IMR-90 (cell line): ENCODE data around the gene SERPINB4. TPM values are rescaled to one million over a fixed set of nuclear protein-coding genes. Genes with fewer than 3 reads are reported as not detected.

Experiments
- ATAC-seq: fragments of 200-7000 bp; cut with Tn5 transposase; 2 replicates; pipeline ENCODE4 v1.9.1; 2020; ENCODE audit warnings: low read depth, mild to moderate bottlenecking, moderate library complexity
- BruUV-seq: library from RNA; stranded (reverse); fragments of 400-500 nt; replicated peaks from 2 replicates; lab custom pipeline; 2021; lab: Mats Ljungman, UMichigan
- CTCF ChIA-PET: fragments of 300-600 bp; formaldehyde crosslinking; extraction: SDS; loops from one replicate; lab custom pipeline; 2021; ENCODE audit warnings: antibody characterized with exemption; lab: Yijun Ruan, JAX
- POLR2A ChIA-PET: fragments of 300-600 bp; sonication (Branson Sonifier 250); formaldehyde crosslinking; loops from one replicate; lab custom pipeline; 2022; ENCODE audit warnings: antibody characterized with exemption; ENCODE audit not compliant: unreplicated experiment; lab: Charles Lee
- DNase-seq: peaks from one replicate; pipeline ENCODE4 v3.0.0; 2013
- H2AFZ ChIP-seq: replicated peaks from 2 replicates; pipeline ENCODE3; 2013; ENCODE audit warnings: low read length, mild to moderate bottlenecking; ENCODE audit not compliant: poor library complexity
- H2AK5ac ChIP-seq: 2 replicates; pipeline ENCODE4 v1.6.1; 2013; ENCODE audit warnings: low read depth, low read length, inconsistent platforms
- H2AK9ac ChIP-seq: replicated peaks from 2 replicates; pipeline ENCODE3; 2013; ENCODE audit warnings: mild to moderate bottlenecking, low read depth, low read length, moderate library complexity; ENCODE audit not compliant: poor library complexity
- H2BK120ac ChIP-seq: 2 replicates; pipeline ENCODE4 v1.6.1; 2013; ENCODE audit warnings: low read depth, low read length, inconsistent platforms
- H2BK15ac ChIP-seq: 3 replicates; pipeline ENCODE4 v1.6.1; 2013; ENCODE audit warnings: low read depth, low read length, inconsistent platforms
- H2BK20ac ChIP-seq: 2 replicates; pipeline ENCODE4 v1.6.1; 2013; ENCODE audit warnings: low read depth, mild to moderate bottlenecking, inconsistent platforms, low read length, moderate library complexity
- H2BK5ac ChIP-seq: 2 replicates; pipeline ENCODE4 v1.6.1; 2013; ENCODE audit warnings: mild to moderate bottlenecking, low read depth, low read length, inconsistent platforms; ENCODE audit not compliant: poor library complexity, severe bottlenecking
- H3K14ac ChIP-seq: replicated peaks from 2 replicates; pipeline ENCODE4 v1.6.1; 2013; ENCODE audit warnings: low read depth, low read length, inconsistent platforms
- H3K18ac ChIP-seq: 2 replicates; pipeline ENCODE4 v1.6.1; 2013; ENCODE audit warnings: low read depth, low read length, control low read depth
- H3K23ac ChIP-seq: 2 replicates; pipeline ENCODE4 v1.6.1; 2013; ENCODE audit warnings: low read depth, low read length, inconsistent platforms
- H3K27ac ChIP-seq: 2 replicates; pipeline ENCODE4 v1.5.1; 2013; ENCODE audit warnings: mild to moderate bottlenecking, control low read depth, low read length; ENCODE audit not compliant: insufficient read depth
- H3K27me3 ChIP-seq: 2 replicates; pipeline ENCODE4 v1.6.1; 2013; ENCODE audit warnings: low read length; ENCODE audit not compliant: control insufficient read depth, insufficient read depth
- H3K36me3 ChIP-seq: 2 replicates; pipeline ENCODE4 v1.6.1; 2013; ENCODE audit warnings: low read length, mixed read lengths; ENCODE audit not compliant: control insufficient read depth, insufficient read depth
- H3K4ac ChIP-seq: 2 replicates; pipeline ENCODE4 v1.6.1; 2013; ENCODE audit warnings: low read depth, low read length, inconsistent platforms
- H3K4me1 ChIP-seq: 2 replicates; pipeline ENCODE4 v1.6.1; 2013; ENCODE audit warnings: low read length, mixed read lengths; ENCODE audit not compliant: control insufficient read depth, insufficient read depth
- H3K4me2 ChIP-seq: 2 replicates; pipeline ENCODE4 v1.6.1; 2013; ENCODE audit warnings: low read depth, mild to moderate bottlenecking, control low read depth, low read length, moderate library complexity
- H3K4me3 ChIP-seq: 2 replicates; pipeline ENCODE4 v1.5.1; 2013; ENCODE audit warnings: low read depth, mild to moderate bottlenecking, control low read depth, low read length, moderate library complexity; ENCODE audit not compliant: insufficient read depth
- H3K56ac ChIP-seq: 2 replicates; pipeline ENCODE4 v1.6.1; 2013; ENCODE audit warnings: low read length, inconsistent platforms; ENCODE audit not compliant: insufficient read depth; ENCODE audit errors: extremely low read depth
- H3K79me1 ChIP-seq, 2 experiments: 2 replicates each; pipeline ENCODE4 v1.6.1; 2013; ENCODE audit warnings: low read length in 2 of 2, inconsistent platforms in 1 of 2, low read depth in 1 of 2
- H3K9ac ChIP-seq: 2 replicates; pipeline ENCODE4 v1.6.1; 2013; ENCODE audit warnings: low read depth, low read length, control low read depth
- H3K9me1 ChIP-seq: 2 replicates; pipeline ENCODE4 v1.6.1; 2013; ENCODE audit warnings: low read length, inconsistent platforms; ENCODE audit not compliant: insufficient read depth
- H3K9me3 ChIP-seq: 2 replicates; pipeline ENCODE4 v1.6.1; 2013; ENCODE audit warnings: low read length; ENCODE audit not compliant: control insufficient read depth, insufficient read depth
- H4K20me1 ChIP-seq: 2 replicates; pipeline ENCODE4 v1.6.1; 2013; ENCODE audit warnings: low read length, inconsistent platforms; ENCODE audit not compliant: insufficient read depth
- H4K5ac ChIP-seq: 2 replicates; pipeline ENCODE4 v1.6.1; 2013; ENCODE audit warnings: mild to moderate bottlenecking, low read depth, low read length, control low read depth
- H4K8ac ChIP-seq, 2 experiments: 2 replicates each; pipeline ENCODE4 v1.6.1; 2013; ENCODE audit warnings: low read depth in 2 of 2, low read length in 2 of 2, control low read depth in 1 of 2, inconsistent platforms in 1 of 2
- H4K91ac ChIP-seq: 2 replicates; pipeline ENCODE4 v1.6.1; 2013; ENCODE audit warnings: low read depth, low read length, inconsistent platforms; ENCODE audit not compliant: insufficient read depth
- BHLHE40 ChIP-seq: fragments of 150-350 bp; IDR thresholded peaks from 2 replicates; pipeline ENCODE4 v1.6.1; 2016; ENCODE audit warnings: mild to moderate bottlenecking, low read depth, low read length
- CEBPB ChIP-seq: IDR thresholded peaks from 2 replicates; pipeline ENCODE4 v1.6.1; 2012; ENCODE audit warnings: low read depth, low read length, improper control_type of control experiment
- CHD1 ChIP-seq: IDR thresholded peaks from 2 replicates; pipeline ENCODE4 v1.6.1; 2012; ENCODE audit warnings: low read depth, low read length, improper control_type of control experiment
- FOS ChIP-seq: fragments of 150-350 bp; IDR thresholded peaks from 2 replicates; pipeline ENCODE4 v1.6.1; 2016; ENCODE audit warnings: low read depth, low read length
- MAFK ChIP-seq: IDR thresholded peaks from 2 replicates; pipeline ENCODE4 v1.6.1; 2012; ENCODE audit warnings: low read depth, low read length, improper control_type of control experiment
- MAZ ChIP-seq: IDR thresholded peaks from 2 replicates; pipeline ENCODE4 v1.6.1; 2012; ENCODE audit warnings: low read depth, mild to moderate bottlenecking, low read length, improper control_type of control experiment, moderate library complexity, borderline replicate concordance
- MXI1 ChIP-seq: IDR thresholded peaks from 2 replicates; pipeline ENCODE4 v1.6.1; 2012; ENCODE audit warnings: low read depth, mild to moderate bottlenecking, low read length, moderate library complexity, borderline replicate concordance
- NFE2L2 ChIP-seq: fragments of 150-350 bp; IDR thresholded peaks from 2 replicates; pipeline ENCODE4 v1.6.1; 2016; ENCODE audit warnings: low read depth, mild to moderate bottlenecking, low read length
- POLR2A ChIP-seq: IDR thresholded peaks from 2 replicates; pipeline ENCODE4 v1.6.1; 2012; ENCODE audit warnings: mild to moderate bottlenecking, low read depth, low read length
- RAD21 ChIP-seq: IDR thresholded peaks from 2 replicates; pipeline ENCODE4 v1.6.1; 2012; ENCODE audit warnings: low read length, improper control_type of control experiment
- RCOR1 ChIP-seq: IDR thresholded peaks from 2 replicates; pipeline ENCODE4 v1.6.1; 2012; ENCODE audit warnings: mild to moderate bottlenecking, low read length, improper control_type of control experiment; ENCODE audit not compliant: insufficient replicate concordance
- RFX5 ChIP-seq: IDR thresholded peaks from 2 replicates; pipeline ENCODE4 v1.8.0; 2012; ENCODE audit warnings: low read depth, mild to moderate bottlenecking, low read length, moderate library complexity
- SMC3 ChIP-seq: fragments of 150-350 bp; IDR thresholded peaks from 2 replicates; pipeline ENCODE4 v1.6.1; 2016; ENCODE audit warnings: low read depth, mild to moderate bottlenecking, antibody characterized with exemption, low read length, moderate library complexity
- WGBS, 2 experiments: methylation state at CpG; one replicate each; pipeline versions ENCODE4 v1.1.5 to v1.1.7; 2013; ENCODE audit warnings: missing lambda C conversion rate in 2 of 2; ENCODE audit not compliant: insufficient read length in 1 of 2; ENCODE audit errors: extremely low coverage in 2 of 2; 5-methylcytosine and 5-hydroxymethylcytosine counted together
- dilution Hi-C: fragments of 300-500 bp; cut with HindIII; formaldehyde crosslinking; loops from one replicate; pipeline ENCODE4 v1.14.3; 2018; ENCODE audit warnings: low sequenced_read_pairs; ENCODE audit not compliant: unreplicated experiment
- in situ Hi-C: fragments of 300-500 bp; cut with MboI; formaldehyde crosslinking; loops from 3 replicates; pipeline ENCODE4 v1.14.3; 2019; ENCODE audit warnings: low sequenced_read_pairs, inconsistent platforms, mixed read lengths
- intact Hi-C: fragments of 100-400 bp; cut with micrococcal nuclease; formaldehyde crosslinking; loops from 2 replicates; pipeline ENCODE4 v1.10.0; 2022
- polyA plus RNA-seq, 3 experiments: library from polyadenylated mRNA; depleted of rRNA; stranded (reverse); fragments of >200 nt; gene quantifications; 2 replicates each; pipeline ENCODE4 v1.2.3, GENCODE V29; 2012; ENCODE audit warnings: low replicate concordance in 1 of 3
- total RNA-seq: library from RNA; depleted of rRNA; stranded (reverse); fragments of >200 nt; gene quantifications from 2 replicates; pipeline ENCODE4 v1.2.3, GENCODE V29; 2012
- TF ChIP-seq, protein P1 (sequence below): fragments of 150-350 bp; IDR thresholded peaks from 2 replicates; pipeline ENCODE4 v1.6.1; 2017; ENCODE audit warnings: mild to moderate bottlenecking, antibody characterized with exemption, low read length, low read depth
- TF ChIP-seq, protein P2 (sequence below): conservative IDR thresholded peaks from 2 replicates; pipeline ENCODE4 v1.5.1; 2012; ENCODE audit warnings: mild to moderate bottlenecking, low read depth, low read length, improper control_type of control experiment
- TF ChIP-seq, protein P3 (sequence below): fragments of 150-350 bp; IDR thresholded peaks from 2 replicates; pipeline ENCODE4 v1.6.1; 2016; ENCODE audit warnings: low read depth, mild to moderate bottlenecking, low read length, moderate library complexity, borderline replicate concordance

Gene SERPINB4
- total and polyA plus RNA-seq, 2 of the 4 experiments (the other 2 are of a cell fraction): not detected

DNA sequence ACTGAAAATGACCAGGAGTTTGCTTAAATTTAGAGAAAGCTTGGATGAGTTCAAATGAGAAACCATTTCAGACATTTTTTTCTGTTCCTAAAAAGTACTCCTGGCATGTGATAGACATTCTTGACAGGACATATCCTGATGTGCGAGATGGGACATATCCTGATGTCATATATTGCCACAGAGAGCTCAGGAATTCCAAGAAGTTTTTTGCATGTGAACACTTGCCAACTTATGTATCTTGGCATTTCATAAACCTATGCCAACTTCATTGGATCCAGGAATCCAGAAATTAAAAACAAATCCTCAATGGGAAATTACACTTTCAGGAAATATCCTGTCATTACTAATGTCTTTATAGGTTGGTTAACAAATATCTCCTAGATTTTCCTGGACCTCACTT is 20.5 kb upstream of the SERPINB4 start:
- Histone ChIP-seq H2BK120ac (no peak overlapping the region), H4K8ac (no peak overlapping the region), H4K5ac (no peak overlapping the region), H3K4ac (no peak overlapping the region), H3K56ac (no peak overlapping the region), H3K18ac (no peak overlapping the region), H2AK5ac (no peak overlapping the region), H3K9me1 (no peaks in the 10 kb centered on the region), H4K20me1 (no peaks in the 10 kb centered on the region), H4K91ac (no peak overlapping the region), H3K27me3 (no peaks in the 10 kb centered on the region), H3K79me1 (no peaks in the 10 kb centered on the region), H3K27ac (no peak overlapping the region), H2BK20ac (no peak overlapping the region), H2BK15ac (no peak overlapping the region), H2AK9ac (no peak overlapping the region), H2BK5ac (no peak overlapping the region), H3K9ac (no peak overlapping the region), H2AFZ (no peak overlapping the region), H3K4me3 (no peak overlapping the region), H3K36me3 (no peaks in the 10 kb centered on the region), H3K4me2 (no peak overlapping the region), H3K14ac (no peak overlapping the region), H3K4me1 (no peaks in the 10 kb centered on the region), H3K9me3 (no peaks in the 10 kb centered on the region), H3K23ac (no peak overlapping the region)
- no peak for ATAC-seq
- in situ Hi-C loops (no loop called here), intact Hi-C loops (no loop called here), dilution Hi-C loops (no loop called here)
- no peak for DNase-seq
- no TSS peak for BruUV-seq
- ChIA-PET CTCF (interaction anchor here (0.6 kb wide), 1 partner anchor 668 kb away, joined by 3 read pairs; no protein-coding TSS in a partner anchor), POLR2A (no interaction called here)
- TF ChIP-seq RFX5 (no peak), BHLHE40 (no peak), FOS (no peak), POLR2A (no peak), RAD21 (no peak), RCOR1 (no peak), CEBPB (no peak), CHD1 (no peak), MAZ (no peak), SMC3 (no peak), MXI1 (no peak), NFE2L2 (no peak), MAFK (no peak)
- TF ChIP-seq, protein P1, sequence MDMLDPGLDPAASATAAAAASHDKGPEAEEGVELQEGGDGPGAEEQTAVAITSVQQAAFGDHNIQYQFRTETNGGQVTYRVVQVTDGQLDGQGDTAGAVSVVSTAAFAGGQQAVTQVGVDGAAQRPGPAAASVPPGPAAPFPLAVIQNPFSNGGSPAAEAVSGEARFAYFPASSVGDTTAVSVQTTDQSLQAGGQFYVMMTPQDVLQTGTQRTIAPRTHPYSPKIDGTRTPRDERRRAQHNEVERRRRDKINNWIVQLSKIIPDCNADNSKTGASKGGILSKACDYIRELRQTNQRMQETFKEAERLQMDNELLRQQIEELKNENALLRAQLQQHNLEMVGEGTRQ: no peak
- TF ChIP-seq, protein P2, sequence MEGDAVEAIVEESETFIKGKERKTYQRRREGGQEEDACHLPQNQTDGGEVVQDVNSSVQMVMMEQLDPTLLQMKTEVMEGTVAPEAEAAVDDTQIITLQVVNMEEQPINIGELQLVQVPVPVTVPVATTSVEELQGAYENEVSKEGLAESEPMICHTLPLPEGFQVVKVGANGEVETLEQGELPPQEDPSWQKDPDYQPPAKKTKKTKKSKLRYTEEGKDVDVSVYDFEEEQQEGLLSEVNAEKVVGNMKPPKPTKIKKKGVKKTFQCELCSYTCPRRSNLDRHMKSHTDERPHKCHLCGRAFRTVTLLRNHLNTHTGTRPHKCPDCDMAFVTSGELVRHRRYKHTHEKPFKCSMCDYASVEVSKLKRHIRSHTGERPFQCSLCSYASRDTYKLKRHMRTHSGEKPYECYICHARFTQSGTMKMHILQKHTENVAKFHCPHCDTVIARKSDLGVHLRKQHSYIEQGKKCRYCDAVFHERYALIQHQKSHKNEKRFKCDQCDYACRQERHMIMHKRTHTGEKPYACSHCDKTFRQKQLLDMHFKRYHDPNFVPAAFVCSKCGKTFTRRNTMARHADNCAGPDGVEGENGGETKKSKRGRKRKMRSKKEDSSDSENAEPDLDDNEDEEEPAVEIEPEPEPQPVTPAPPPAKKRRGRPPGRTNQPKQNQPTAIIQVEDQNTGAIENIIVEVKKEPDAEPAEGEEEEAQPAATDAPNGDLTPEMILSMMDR: no peak
- TF ChIP-seq, protein P3, sequence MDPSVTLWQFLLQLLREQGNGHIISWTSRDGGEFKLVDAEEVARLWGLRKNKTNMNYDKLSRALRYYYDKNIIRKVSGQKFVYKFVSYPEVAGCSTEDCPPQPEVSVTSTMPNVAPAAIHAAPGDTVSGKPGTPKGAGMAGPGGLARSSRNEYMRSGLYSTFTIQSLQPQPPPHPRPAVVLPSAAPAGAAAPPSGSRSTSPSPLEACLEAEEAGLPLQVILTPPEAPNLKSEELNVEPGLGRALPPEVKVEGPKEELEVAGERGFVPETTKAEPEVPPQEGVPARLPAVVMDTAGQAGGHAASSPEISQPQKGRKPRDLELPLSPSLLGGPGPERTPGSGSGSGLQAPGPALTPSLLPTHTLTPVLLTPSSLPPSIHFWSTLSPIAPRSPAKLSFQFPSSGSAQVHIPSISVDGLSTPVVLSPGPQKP: no peak
- 50% methylated on average over 1 of the region's 1 CpG; no CpG with 5 or more reads in 1 of the 2 experiments for WGBS, 2 experiments
